GM21529 (cell line): Measurements from ENCODE around the gene KCNE5.
"Not testable (repeated sequence)": the region's sequence is repeated elsewhere in the genome, so short reads cannot be mapped to it uniquely, and the experiment has no call there.

ENCODE experiments used
- ATAC-seq: cut with Tn5 transposase; IDR thresholded peaks from one replicate; pipeline ENCODE4 v1.9.1; 2021; ENCODE audit not compliant: unreplicated experiment

KCNE5 gene

DNA sequence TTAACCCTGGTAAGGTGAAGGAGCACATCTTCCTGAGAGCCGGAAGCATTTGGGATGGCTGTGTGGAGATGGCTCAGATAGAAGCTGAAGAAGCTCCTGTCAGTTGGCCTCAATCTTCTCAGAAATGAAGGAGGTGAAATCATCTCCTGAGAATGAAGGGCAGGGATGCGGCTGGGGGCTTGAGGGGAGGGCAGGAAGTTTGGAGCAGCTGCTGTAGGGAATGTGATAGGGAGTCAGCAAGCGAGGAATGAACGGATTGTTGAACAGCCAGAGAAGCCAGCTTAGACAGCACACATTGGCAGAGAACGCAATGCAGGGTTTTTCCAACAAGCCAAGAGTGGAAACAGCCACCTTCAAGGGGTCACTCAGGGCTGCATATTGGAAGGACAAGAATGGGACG is 10.0 kb downstream of the KCNE5 start:
- no peak for ATAC-seq

DNA sequence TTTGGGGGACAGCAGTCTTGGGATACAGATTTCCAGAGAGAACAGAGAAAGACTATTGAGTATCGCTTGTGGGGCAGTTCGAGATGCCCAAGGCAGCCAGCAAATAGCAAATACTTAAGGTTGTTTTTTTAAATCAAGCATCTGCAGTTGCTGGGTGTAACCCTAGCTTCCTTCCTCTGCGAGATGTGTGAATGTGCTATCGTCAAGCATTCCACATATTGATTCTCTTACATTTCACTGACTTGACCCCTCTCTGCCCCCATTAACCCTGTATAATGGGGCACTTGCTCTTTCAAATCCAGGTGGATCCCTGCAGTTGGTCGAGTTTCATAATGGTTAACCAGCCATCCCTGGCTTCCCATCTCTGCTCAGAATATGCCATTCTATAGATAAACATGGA is 23.5 kb downstream of the KCNE5 start:
- ATAC-seq, result no peak

DNA sequence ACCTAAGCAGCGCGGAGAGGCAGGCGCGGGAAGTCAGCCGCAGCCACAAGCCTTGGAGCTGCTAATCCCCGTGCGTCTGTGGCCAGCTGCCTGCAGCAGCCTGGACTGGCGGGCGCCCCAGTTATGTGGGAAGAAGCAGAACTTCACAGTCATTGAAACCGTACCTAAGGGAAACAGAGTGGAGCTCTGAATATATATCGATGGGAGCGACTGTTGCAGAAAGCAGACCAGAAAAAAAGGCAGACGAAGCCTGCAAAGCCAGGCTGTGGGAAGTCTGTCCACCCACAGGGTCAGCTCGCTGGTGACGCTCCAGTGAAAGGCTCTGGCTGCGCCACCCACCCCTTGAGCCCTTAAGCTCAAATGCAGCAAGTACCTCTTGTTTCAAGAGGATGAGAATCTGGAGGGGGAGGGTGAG is 24.7 kb downstream of the KCNE5 start:
- no peak for ATAC-seq

DNA sequence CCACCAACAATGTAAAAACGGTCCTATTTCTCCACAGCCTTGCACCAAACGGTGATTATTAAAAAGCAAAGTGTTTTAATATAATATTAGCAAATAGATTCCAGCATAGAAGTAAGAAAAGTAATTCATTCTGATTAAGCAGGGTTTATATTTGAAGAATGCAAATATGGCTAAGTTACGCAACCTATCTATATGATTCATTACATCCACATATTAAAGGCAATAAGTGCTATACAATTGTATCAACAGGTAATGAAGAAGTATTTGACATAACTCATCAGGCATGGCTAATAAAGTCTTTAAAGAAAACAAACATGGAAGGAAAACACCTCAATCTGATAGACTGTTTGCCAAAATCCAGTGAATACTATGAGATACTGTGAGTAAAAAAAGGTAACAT is 29.0 kb downstream of the KCNE5 start:
- ATAC-seq, result no peak

DNA sequence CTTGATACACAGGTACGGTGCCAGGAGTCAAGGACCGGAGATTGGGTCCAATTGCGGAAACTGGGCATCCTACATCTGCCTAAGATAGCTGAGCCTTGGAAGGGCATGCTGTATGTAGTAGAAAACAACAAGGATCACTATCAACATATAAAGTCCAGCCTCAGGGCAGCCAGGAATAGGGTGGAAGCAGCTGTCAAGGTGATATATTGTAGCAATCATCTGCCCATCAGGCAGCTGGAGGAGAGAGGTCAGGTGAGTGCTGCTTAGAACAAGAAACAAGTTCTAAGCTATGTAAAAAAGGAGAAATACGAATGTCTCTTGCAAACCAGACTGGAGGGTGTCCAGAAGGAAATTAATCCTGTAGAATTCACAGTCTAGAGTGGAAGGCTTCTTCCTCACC is 34.8 kb downstream of the KCNE5 start:
- no peak for ATAC-seq

DNA sequence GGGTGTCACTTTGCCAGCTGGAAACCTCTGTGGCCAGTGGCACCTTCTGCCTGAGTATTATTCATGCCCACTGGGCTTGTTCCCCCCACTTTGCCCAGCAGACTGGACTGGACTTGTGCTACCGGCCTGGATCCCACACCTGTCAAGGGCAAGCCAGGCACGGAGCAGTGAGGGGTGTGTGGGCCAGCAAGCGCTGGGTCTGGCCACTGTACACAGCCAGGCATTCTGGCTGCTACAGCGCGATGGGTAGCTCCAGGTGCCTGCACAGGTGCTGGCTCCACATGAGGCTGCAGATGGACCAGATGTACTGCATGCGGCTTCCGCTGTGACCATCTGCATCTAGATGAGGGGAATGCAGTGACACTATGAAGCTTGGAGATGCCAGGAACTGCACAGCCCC is 39.5 kb downstream of the KCNE5 start:
- ATAC-seq, result no peak

DNA sequence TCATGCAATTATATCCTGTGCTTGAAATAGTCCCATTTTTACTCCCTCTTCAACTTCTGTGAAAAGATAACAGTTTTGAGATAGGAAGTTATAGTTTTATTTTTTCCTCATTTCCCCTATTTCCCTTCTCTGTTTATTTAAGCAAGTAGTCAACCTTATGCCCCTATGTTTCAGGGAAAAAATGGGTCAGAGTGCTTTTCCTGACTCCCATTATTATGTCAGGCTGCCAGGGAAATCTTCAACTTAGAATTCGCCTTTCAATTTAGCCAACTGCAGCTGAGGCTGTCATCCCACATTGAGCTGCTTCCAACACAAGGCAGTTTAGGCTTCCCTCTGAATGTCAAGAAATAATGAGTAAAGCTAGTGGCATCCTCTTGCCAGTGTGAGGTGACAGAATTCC is 46.1 kb downstream of the KCNE5 start:
- no peak for ATAC-seq

DNA sequence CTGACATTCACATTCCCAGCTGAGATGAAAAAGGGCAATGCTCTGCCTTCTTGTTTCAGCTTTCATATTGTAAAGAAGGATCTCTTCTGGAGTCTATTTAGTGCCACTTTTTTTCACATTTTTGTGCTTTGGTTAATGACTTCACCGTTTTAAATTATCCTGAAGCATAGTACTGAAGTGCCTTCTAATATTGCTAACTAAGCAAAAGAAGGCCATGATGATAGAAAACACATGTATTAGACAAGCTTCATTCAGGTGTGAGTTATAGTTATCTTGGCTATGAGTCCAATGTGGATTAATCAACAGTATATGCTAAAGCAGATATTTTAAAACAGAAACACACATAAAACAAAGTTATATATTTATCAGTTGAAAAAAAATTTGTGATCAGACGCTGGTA is 47.9 kb downstream of the KCNE5 start:
- ATAC-seq, result no peak

DNA sequence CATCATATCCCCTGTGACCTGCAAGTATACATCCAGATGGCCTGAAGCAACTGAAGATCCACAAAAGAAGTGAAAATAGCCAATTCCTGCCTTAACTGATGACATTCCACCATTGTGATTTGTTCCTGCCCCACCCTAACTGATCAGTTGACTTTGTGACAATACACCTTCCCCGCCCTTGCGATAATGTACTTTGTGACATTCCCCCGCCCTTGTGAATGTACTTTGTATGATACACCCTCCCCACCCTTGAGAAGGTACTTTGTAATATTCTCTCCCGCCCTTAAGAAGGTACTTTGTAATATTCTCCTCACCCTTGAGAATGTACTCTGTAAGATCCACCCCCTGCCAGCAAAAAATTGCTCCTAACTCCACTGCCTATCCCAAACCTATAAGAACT is 48.9 kb downstream of the KCNE5 start:
- not testable (repeated sequence) for ATAC-seq
